Osteoblast (primary cell): ENCODE measurements around the gene DSC2. TPM values are rescaled to one million over a fixed set of nuclear protein-coding genes. Genes with fewer than 3 reads are reported as not detected.
"Not testable (repeated sequence)": the region's sequence is repeated elsewhere in the genome, so short reads cannot be mapped to it uniquely, and the experiment has no call there.

Experiments used
- DNase-seq: peaks from one replicate; pipeline ENCODE4 v3.0.0; 2011; ENCODE audit warnings: low spot score, mixed read lengths; ENCODE audit not compliant: insufficient read length; ENCODE audit errors: missing footprints
- H2AFZ ChIP-seq: 2 replicates; pipeline ENCODE4 v1.6.0; 2011; ENCODE audit warnings: mild to moderate bottlenecking, low read length
- H3K27ac ChIP-seq: 2 replicates; pipeline ENCODE4 v1.5.1; 2011; ENCODE audit warnings: mild to moderate bottlenecking, low read depth, low read length, moderate library complexity
- H3K27me3 ChIP-seq: 2 replicates; pipeline ENCODE4 v1.6.0; 2012; ENCODE audit warnings: mild to moderate bottlenecking, control low read depth, inconsistent platforms, low read length, moderate library complexity; ENCODE audit not compliant: insufficient read depth
- H3K36me3 ChIP-seq: 2 replicates; pipeline ENCODE4 v1.5.1; 2011; ENCODE audit warnings: mild to moderate bottlenecking, low read length, control low read depth, moderate library complexity; ENCODE audit not compliant: insufficient read depth
- H3K4me1 ChIP-seq: 2 replicates; pipeline ENCODE4 v1.5.1; 2011; ENCODE audit warnings: mild to moderate bottlenecking, low read length, control low read depth, moderate library complexity; ENCODE audit not compliant: insufficient read depth
- H3K4me2 ChIP-seq: 2 replicates; pipeline ENCODE4 v1.6.0; 2011; ENCODE audit warnings: mild to moderate bottlenecking, low read length; ENCODE audit not compliant: insufficient read depth
- H3K4me3 ChIP-seq: fragments of 200-600 bp; sonication (generic); 3 replicates; pipeline ENCODE4 v1.5.1; 2012; ENCODE audit warnings: mild to moderate bottlenecking, low read length, inconsistent platforms; ENCODE audit not compliant: insufficient read depth
- H3K79me2 ChIP-seq: 2 replicates; pipeline ENCODE4 v1.6.0; 2012; ENCODE audit warnings: mild to moderate bottlenecking, low read length, control low read depth, inconsistent platforms; ENCODE audit not compliant: insufficient read depth
- H3K9me3 ChIP-seq: 2 replicates; pipeline ENCODE4 v1.5.1; 2011; ENCODE audit warnings: low read depth, low read length, control low read depth
- H4K20me1 ChIP-seq: 2 replicates; pipeline ENCODE4 v1.6.0; 2012; ENCODE audit warnings: mild to moderate bottlenecking, low read length, control low read depth; ENCODE audit not compliant: insufficient read depth
- CTCF ChIP-seq: IDR thresholded peaks from 2 replicates; pipeline ENCODE4 v1.5.1; 2011; ENCODE audit warnings: mild to moderate bottlenecking, low read depth, low read length, moderate library complexity; ENCODE audit errors: extremely low read depth
- total RNA-seq: library from RNA; depleted of rRNA; stranded (reverse); fragments of >200 nt; gene quantifications from 2 replicates; pipeline ENCODE4 v1.2.3, GENCODE V29; 2012

Gene DSC2
- total RNA-seq, 1 donor = 0.36 TPM

- peak; percentile 46 for DNase-seq
Measured at GRCh38 chr18:31041271-31042083, 60.7 kb downstream of the DSC2 start.

GRCh38 chr18:31040686-31041270 is 61.4 kb downstream of the DSC2 start:
- Histone ChIP-seq H3K27ac (no peak overlapping the region), H3K79me2 (no peaks in the 10 kb centered on the region), H3K4me2 (no peak overlapping the region), H3K27me3 (peaks cover 30% of the 10 kb centered on the region), H3K36me3 (no peaks in the 10 kb centered on the region), H3K9me3 (no peaks in the 10 kb centered on the region), H4K20me1 (no peaks in the 10 kb centered on the region), H3K4me1 (no peaks in the 10 kb centered on the region), H3K4me3 (no peak overlapping the region), H2AFZ (no peak overlapping the region)
- DNase-seq = peak; percentile 37
- no peak for TF ChIP-seq CTCF

More at GRCh38 chr18:31041271-31042083, 60.7 kb downstream of the DSC2 start:
- H3K27me3 ChIP-seq = peaks cover 30% of the 10 kb centered on the region
- H2AFZ ChIP-seq = no peak overlapping the region
- no peak overlapping the region for H3K4me2 ChIP-seq
- H4K20me1 ChIP-seq = no peaks in the 10 kb centered on the region
- no peak for TF ChIP-seq CTCF
- no peaks in the 10 kb centered on the region for H3K36me3 ChIP-seq
- H3K27ac ChIP-seq = no peak overlapping the region
- no peak overlapping the region for H3K4me3 ChIP-seq
- no peaks in the 10 kb centered on the region for H3K4me1 ChIP-seq
- no peaks in the 10 kb centered on the region for H3K79me2 ChIP-seq
- no peaks in the 10 kb centered on the region for H3K9me3 ChIP-seq

- H2AFZ ChIP-seq = no peak overlapping the region
- no peaks in the 10 kb centered on the region for H3K36me3 ChIP-seq
- H3K4me2 ChIP-seq = no peak overlapping the region
- H3K4me3 ChIP-seq = no peak overlapping the region
- no peaks in the 10 kb centered on the region for H3K4me1 ChIP-seq
- no peaks in the 10 kb centered on the region for H3K79me2 ChIP-seq
- H3K9me3 ChIP-seq = no peaks in the 10 kb centered on the region
- TF ChIP-seq CTCF = no peak
- H3K27ac ChIP-seq = no peak overlapping the region
- no peaks in the 10 kb centered on the region for H4K20me1 ChIP-seq
- H3K27me3 ChIP-seq = peaks cover 30% of the 10 kb centered on the region
- no peak for DNase-seq
Measured at GRCh38 chr18:31039426-31039825, 62.8 kb downstream of the DSC2 start.

- not testable (repeated sequence) for H4K20me1 ChIP-seq, H2AFZ ChIP-seq, H3K4me3 ChIP-seq, H3K36me3 ChIP-seq, H3K27ac ChIP-seq, H3K4me1 ChIP-seq, DNase-seq, H3K9me3 ChIP-seq, H3K79me2 ChIP-seq, H3K4me2 ChIP-seq
- peaks cover 24% of the 10 kb centered on the region for H3K27me3 ChIP-seq
Measured at GRCh38 chr18:31037686-31038085, 64.5 kb downstream of the DSC2 start.
